ENCODE results near the gene SNX5. TPM values are rescaled to one million over a fixed set of nuclear protein-coding genes. Genes with fewer than 3 reads are reported as not detected.

The SNX5 gene
- total and polyA plus RNA-seq, 2 of the 8 experiments (the other 6 are each of a cell fraction or from before 2014, with no cell fraction given): 155 to 194 TPM

GRCh38 chr20:17919149-17919548 is 49.4 kb downstream of the SNX5 start:
- Histone ChIP-seq H3K18ac (ENCODE audit: extremely low read depth, low read length) (no peak overlapping the region), H3K4me2 (ENCODE audit: insufficient read depth in 1 of 2, low read depth in 2 of 2, low read length in 2 of 2) (no peak overlapping the region), H2BK15ac (ENCODE audit: low read length) (no peak overlapping the region), H3K56ac (replicated peaks; ENCODE audit: insufficient read length, low read depth, low read length) (no peak overlapping the region), H2BK5ac (ENCODE audit: low read depth, low read length) (no peak overlapping the region), H3K79me1 (ENCODE audit: low read depth, low read length) (no peaks in the 10 kb centered on the region), H3K4me3 (ENCODE audit: extremely low read depth in 1 of 4, insufficient read depth in 2 of 4, low read depth in 3 of 4, low read length in 4 of 4) (no peak overlapping the region), H3K4ac (replicated peaks; ENCODE audit: insufficient read length, low read depth, low read length) (no peak overlapping the region), H3K4me1 (replicated peaks in 1 of 4; ENCODE audit: control insufficient read depth in 3 of 4, insufficient read depth in 4 of 4, low read length in 3 of 4) (no peaks in the 10 kb centered on the region), H4K8ac (ENCODE audit: extremely low read depth, insufficient read depth, low read length) (no peak overlapping the region), H4K20me1 (replicated peaks in 1 of 2; ENCODE audit: control insufficient read depth in 1 of 2, insufficient read depth in 2 of 2, low read length in 2 of 2) (no peaks in the 10 kb centered on the region), H4K5ac (ENCODE audit: insufficient read length, low read depth, low read length) (no peak overlapping the region), H3K14ac (ENCODE audit: insufficient read length) (no peak overlapping the region), H3K9me3 (ENCODE audit: insufficient read depth in 2 of 2, low read depth in 1 of 2, low read length in 1 of 2) (no peaks in the 10 kb centered on the region), H3K23me2 (ENCODE audit: low read depth, low read length) (no peaks in the 10 kb centered on the region), H3K79me2 (ENCODE audit: control insufficient read depth in 1 of 2, insufficient read depth in 2 of 2, low read length in 2 of 2) (no peaks in the 10 kb centered on the region), H2AK5ac (ENCODE audit: low read depth, low read length) (no peak overlapping the region), H3K36me3 (ENCODE audit: control insufficient read depth in 2 of 4, insufficient read depth in 4 of 4, low read length in 3 of 4) (no peaks in the 10 kb centered on the region), H3K27ac (ENCODE audit: low read depth, low read length) (no peak overlapping the region), H3K9ac (replicated peaks in 1 of 4; ENCODE audit: extremely low read depth in 1 of 4, low read depth in 3 of 4, low read length in 3 of 4) (no peak overlapping the region), H2AFZ (ENCODE audit: low read length) (no peak overlapping the region), H3K23ac (ENCODE audit: insufficient read length) (no peak overlapping the region), H2BK20ac (ENCODE audit: low read length) (no peak overlapping the region), H2BK12ac (ENCODE audit: low read depth, low read length) (no peak overlapping the region), H2BK120ac (replicated peaks; ENCODE audit: low read depth, low read length) (no peak overlapping the region), H4K91ac (replicated peaks; ENCODE audit: insufficient read length, low read length) (no peak overlapping the region), H3K27me3 (replicated peaks in 1 of 4; ENCODE audit: control insufficient read depth in 3 of 4, extremely low read depth in 1 of 4, insufficient read depth in 3 of 4, low read length in 3 of 4) (no peaks in the 10 kb centered on the region)
- FAIRE-seq: no peak
- CTCF ChIA-PET (ENCODE audit: partially characterized antibody): interaction anchor here (0.6 to 4.1 kb wide), 3 partner anchors 16 to 20 kb away, joined by 3 to 15 read pairs (median 3); no protein-coding TSS in a partner anchor
- POLR2A ChIA-PET (ENCODE audit: partially characterized antibody): no interaction called here
- 95% methylated on average over 8 of the region's 8 CpGs; no CpG with 5 or more reads in 1 of the 2 experiments for WGBS, 2 experiments (ENCODE audit: extremely low coverage in 1 of 2, insufficient coverage in 1 of 2, insufficient read length in 1 of 2, insufficient replicate concordance in 2 of 2, low coverage in 1 of 2, low lambda C conversion rate in 2 of 2, missing lambda C conversion rate in 1 of 2)
- no peak for DNase-seq (ENCODE audit: low read depth in 1 of 2, low spot score in 2 of 2)
- TF ChIP-seq HDAC6 (IDR thresholded peaks at IDR 0.05; ENCODE audit: low read depth, low read length) (no peak), SUZ12 (IDR thresholded peaks at IDR 0.05; ENCODE audit: low read length) (no peak), HDAC2 (IDR thresholded peaks at IDR 0.05; ENCODE audit: borderline replicate concordance in 1 of 2, low read depth in 2 of 2, low read length in 2 of 2) (no peak), BRCA1 (IDR thresholded peaks at IDR 0.05; ENCODE audit: low read depth, low read length) (no peak), SIRT6 (IDR thresholded peaks at IDR 0.05; ENCODE audit: low read length) (no peak), BCL11A (IDR thresholded peaks at IDR 0.05; ENCODE audit: low read depth in 2 of 2, low read length in 2 of 2) (no peak), GTF2F1 (IDR thresholded peaks at IDR 0.05; ENCODE audit: borderline replicate concordance, low read depth, low read length) (no peak), POLR2AphosphoS5 (IDR thresholded peaks at IDR 0.05; ENCODE audit: low read depth, low read length) (no peak), TEAD4 (IDR thresholded peaks at IDR 0.05; ENCODE audit: low read depth, low read length) (no peak), ASH2L (IDR thresholded peaks at IDR 0.05; ENCODE audit: low read length) (no peak), NANOG (IDR thresholded peaks at IDR 0.05; ENCODE audit: insufficient read depth, low read depth, low read length, poor library complexity, severe bottlenecking) (no peak), TAF1 (IDR thresholded peaks at IDR 0.05; ENCODE audit: low read depth, low read length) (no peak), CREB1 (IDR thresholded peaks at IDR 0.05) (no peak), CBX8 (IDR thresholded peaks at IDR 0.05; ENCODE audit: borderline replicate concordance, low read depth, low read length) (no peak)
